Fibroblast of skin of right biceps (primary cell): ENCODE data around the gene C14orf119.
"Not testable (repeated sequence)": the region's sequence is repeated elsewhere in the genome, so short reads cannot be mapped to it uniquely, and the experiment has no call there.

Experiments
- DNase-seq: peaks from one replicate; pipeline ENCODE4 v3.0.0-alpha.2; 2013

C14orf119 gene

GRCh38 chr14:23091294-23092225 lies 3.7 kb upstream of the C14orf119 start:
- no peak for DNase-seq

- no peak for DNase-seq
These were observed 2.2 kb upstream of the C14orf119 start for GRCh38 chr14:23093104-23093503.

- DNase-seq, result no peak
These were observed 1.8 kb upstream of the C14orf119 start for GRCh38 chr14:23093526-23093925.

- no peak for DNase-seq
These were observed 1.2 kb upstream of the C14orf119 start for GRCh38 chr14:23093991-23094665.

- peak; percentile 91 for DNase-seq
These were observed 574 bp upstream of the C14orf119 start, which contains the start of gene ACIN1 for GRCh38 chr14:23094666-23095195. TSS of gene ACIN1 (minus strand) at chr14:23095136. CDS start at chr14:23095112, 24 bp downstream.

- no peak for DNase-seq
These were observed 2.5 kb downstream of the C14orf119 start for GRCh38 chr14:23097786-23098185.

- no peak for DNase-seq
These were observed 4.0 kb downstream of the C14orf119 start for GRCh38 chr14:23099212-23099861.

- no peak for DNase-seq
These were observed 6.1 kb downstream of the C14orf119 start for GRCh38 chr14:23101213-23101970.

GRCh38 chr14:23101986-23102625 lies 6.8 kb downstream of the C14orf119 start:
- no peak for DNase-seq

GRCh38 chr14:23102801-23103200 lies 7.5 kb downstream of the C14orf119 start:
- no peak for DNase-seq

GRCh38 chr14:23103581-23103980 lies 8.3 kb downstream of the C14orf119 start:
- no peak for DNase-seq

- no peak for DNase-seq
These were observed 8.8 kb downstream of the C14orf119 start for GRCh38 chr14:23104070-23104590.

- no peak for DNase-seq
These were observed 9.5 kb downstream of the C14orf119 start, which contains the start of gene CIROP for GRCh38 chr14:23104591-23105347. TSS of gene CIROP (minus strand) at chr14:23104989. CDS start at chr14:23104920, 69 bp downstream.

- no peak for DNase-seq
These were observed 10.1 kb downstream of the C14orf119 start for GRCh38 chr14:23105348-23105824.

GRCh38 chr14:23106747-23107045 lies 11.4 kb downstream of the C14orf119 start:
- DNase-seq, result no peak

GRCh38 chr14:23107620-23108019 lies 12.3 kb downstream of the C14orf119 start:
- not testable (repeated sequence) for DNase-seq

- not testable (repeated sequence) for DNase-seq
These were observed 12.9 kb downstream of the C14orf119 start for GRCh38 chr14:23108169-23108568.

- DNase-seq, result no peak
These were observed 14.5 kb downstream of the C14orf119 start for GRCh38 chr14:23109769-23110168.

GRCh38 chr14:23110579-23111365 lies 15.5 kb downstream of the C14orf119 start:
- no peak for DNase-seq
